ENCODE results near the gene RBM22.

DNA sequence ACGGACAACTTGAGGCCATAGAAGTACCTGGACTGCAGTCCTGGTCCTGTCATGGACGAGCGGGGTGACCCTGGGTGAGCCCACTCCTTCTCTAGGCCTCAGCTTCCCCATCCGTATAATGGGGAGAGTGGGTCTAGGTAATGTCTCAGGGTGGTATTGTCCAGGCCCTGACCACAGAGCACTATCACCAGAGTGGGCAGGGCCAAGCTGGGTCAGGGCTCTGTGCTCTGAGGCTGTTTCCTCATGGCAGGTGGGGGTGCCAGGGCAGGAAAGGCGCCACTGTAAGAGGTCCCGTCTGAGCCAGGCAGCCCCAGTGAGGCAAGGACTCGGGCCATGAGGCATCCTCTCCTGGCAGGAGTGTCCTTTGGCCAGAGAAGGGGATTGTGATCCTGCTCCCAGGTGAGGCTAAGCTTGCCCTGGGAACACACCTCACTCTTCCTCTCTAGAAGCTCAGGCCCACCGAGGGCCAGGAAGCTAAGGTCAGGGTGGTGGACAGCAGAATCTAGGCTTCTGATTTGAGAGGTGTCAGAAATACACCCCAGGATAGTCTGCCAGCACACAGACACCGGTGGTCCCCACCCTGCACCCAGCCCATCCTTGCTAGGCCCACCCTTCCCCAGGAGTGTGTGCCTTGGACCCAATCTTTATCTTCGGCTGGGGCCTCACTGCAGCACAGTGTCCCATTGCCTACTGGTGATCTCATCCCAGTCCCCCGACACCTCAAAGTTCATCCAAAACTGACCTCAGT, 41.3 kb downstream of the RBM22 start:
- TF ChIP-seq, protein P1, sequence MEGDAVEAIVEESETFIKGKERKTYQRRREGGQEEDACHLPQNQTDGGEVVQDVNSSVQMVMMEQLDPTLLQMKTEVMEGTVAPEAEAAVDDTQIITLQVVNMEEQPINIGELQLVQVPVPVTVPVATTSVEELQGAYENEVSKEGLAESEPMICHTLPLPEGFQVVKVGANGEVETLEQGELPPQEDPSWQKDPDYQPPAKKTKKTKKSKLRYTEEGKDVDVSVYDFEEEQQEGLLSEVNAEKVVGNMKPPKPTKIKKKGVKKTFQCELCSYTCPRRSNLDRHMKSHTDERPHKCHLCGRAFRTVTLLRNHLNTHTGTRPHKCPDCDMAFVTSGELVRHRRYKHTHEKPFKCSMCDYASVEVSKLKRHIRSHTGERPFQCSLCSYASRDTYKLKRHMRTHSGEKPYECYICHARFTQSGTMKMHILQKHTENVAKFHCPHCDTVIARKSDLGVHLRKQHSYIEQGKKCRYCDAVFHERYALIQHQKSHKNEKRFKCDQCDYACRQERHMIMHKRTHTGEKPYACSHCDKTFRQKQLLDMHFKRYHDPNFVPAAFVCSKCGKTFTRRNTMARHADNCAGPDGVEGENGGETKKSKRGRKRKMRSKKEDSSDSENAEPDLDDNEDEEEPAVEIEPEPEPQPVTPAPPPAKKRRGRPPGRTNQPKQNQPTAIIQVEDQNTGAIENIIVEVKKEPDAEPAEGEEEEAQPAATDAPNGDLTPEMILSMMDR (IDR thresholded peaks at IDR 0.05): no peak
- TF ChIP-seq POLR2AphosphoS5 (IDR thresholded peaks at IDR 0.05; ENCODE audit: insufficient read depth in 1 of 2, low read depth in 1 of 2) (no peak), POLR2A (IDR thresholded peaks at IDR 0.05) (no peak)

Measured in vagina (tissue), 2 donors.